ENCODE results near the gene CABP2.

DNA sequence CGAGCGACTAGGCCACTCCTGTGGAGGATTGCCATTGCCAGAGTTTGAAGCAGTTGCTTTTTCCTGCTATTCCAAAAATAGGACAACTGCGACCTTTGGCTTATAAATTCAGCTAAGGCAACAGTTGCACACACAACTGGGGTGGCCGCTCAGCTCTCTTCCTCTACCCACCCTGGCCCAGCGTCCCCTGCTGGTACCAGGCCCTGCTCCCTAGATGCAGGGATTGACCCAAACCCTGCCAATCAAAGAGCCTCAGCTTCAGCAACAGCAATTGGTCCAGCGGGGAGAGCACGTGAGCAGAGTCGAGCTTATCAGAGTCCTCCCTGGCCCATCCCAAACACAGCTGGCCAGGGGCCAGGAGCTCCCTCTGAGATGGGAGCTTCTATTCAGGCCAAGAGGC lies 22.0 kb upstream of the CABP2 start:
- TF ChIP-seq, protein P1, sequence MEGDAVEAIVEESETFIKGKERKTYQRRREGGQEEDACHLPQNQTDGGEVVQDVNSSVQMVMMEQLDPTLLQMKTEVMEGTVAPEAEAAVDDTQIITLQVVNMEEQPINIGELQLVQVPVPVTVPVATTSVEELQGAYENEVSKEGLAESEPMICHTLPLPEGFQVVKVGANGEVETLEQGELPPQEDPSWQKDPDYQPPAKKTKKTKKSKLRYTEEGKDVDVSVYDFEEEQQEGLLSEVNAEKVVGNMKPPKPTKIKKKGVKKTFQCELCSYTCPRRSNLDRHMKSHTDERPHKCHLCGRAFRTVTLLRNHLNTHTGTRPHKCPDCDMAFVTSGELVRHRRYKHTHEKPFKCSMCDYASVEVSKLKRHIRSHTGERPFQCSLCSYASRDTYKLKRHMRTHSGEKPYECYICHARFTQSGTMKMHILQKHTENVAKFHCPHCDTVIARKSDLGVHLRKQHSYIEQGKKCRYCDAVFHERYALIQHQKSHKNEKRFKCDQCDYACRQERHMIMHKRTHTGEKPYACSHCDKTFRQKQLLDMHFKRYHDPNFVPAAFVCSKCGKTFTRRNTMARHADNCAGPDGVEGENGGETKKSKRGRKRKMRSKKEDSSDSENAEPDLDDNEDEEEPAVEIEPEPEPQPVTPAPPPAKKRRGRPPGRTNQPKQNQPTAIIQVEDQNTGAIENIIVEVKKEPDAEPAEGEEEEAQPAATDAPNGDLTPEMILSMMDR (IDR thresholded peaks at IDR 0.05): no peak
- TF ChIP-seq POLR2A (IDR thresholded peaks at IDR 0.05): no peak
- TF ChIP-seq EP300 (IDR thresholded peaks at IDR 0.05): no peak

Data from tibial nerve (tissue), 4 donors.